Thyroid gland (tissue), 4 donors: Measurements from ENCODE around the gene ZBTB7A. TPM values are rescaled to one million over a fixed set of nuclear protein-coding genes. Genes with fewer than 3 reads are reported as not detected.

Experiments
- DNase-seq, 2 donors: peaks; one replicate each; pipeline ENCODE4 v3.0.0-alpha.2; 2019
- H3K27ac ChIP-seq, 3 donors: fragments of 200-600 bp; sonication (generic); 1 replicate in 2 of 3; 2 replicates in 1 of 3; pipeline ENCODE4 v1.5.1; 2016 to 2019; ENCODE audit warnings: mild to moderate bottlenecking in 1 of 3, moderate library complexity in 1 of 3
- H3K27me3 ChIP-seq: fragments of 200-600 bp; sonication (generic); one replicate; pipeline ENCODE4 v1.5.1; 2019
- H3K36me3 ChIP-seq, 2 donors: fragments of 200-600 bp; sonication (generic); one replicate each; pipeline ENCODE4 v1.5.1; 2016 to 2019
- H3K4me1 ChIP-seq, 2 donors: fragments of 200-600 bp; sonication (generic); one replicate each; pipeline ENCODE4 v1.5.1; 2017 to 2019
- H3K4me3 ChIP-seq, 3 donors: fragments of 200-600 bp; sonication (generic); replicated peaks in 1 of 3; 1 replicate in 2 of 3; 2 replicates in 1 of 3; pipeline ENCODE4 v1.5.1; 2016; ENCODE audit warnings: mild to moderate bottlenecking in 1 of 3
- H3K9me3 ChIP-seq: fragments of 200-600 bp; sonication (generic); one replicate; pipeline ENCODE4 v1.5.1; 2017
- POLR2A ChIP-seq, 2 donors: fragments of 450-650 bp; IDR thresholded peaks; one replicate each; pipeline ENCODE4 v1.6.1; 2017; ENCODE audit warnings: antibody characterized with exemption in 2 of 2, mild to moderate bottlenecking in 2 of 2, moderate library complexity in 1 of 2
- WGBS, 2 donors: methylation state at CpG; one replicate each; pipeline ENCODE4 v1.1.5; 2017; 5-methylcytosine and 5-hydroxymethylcytosine counted together
- intact Hi-C: fragments of 100-400 bp; cut with DNase I; formaldehyde crosslinking; loops from one replicate; pipeline ENCODE4 v1.15.1; 2023
- total RNA-seq, 4 donors: library from RNA; depleted of rRNA; stranded (reverse); fragments of >200 nt; gene quantifications; one replicate each; pipeline ENCODE4 v1.2.3, GENCODE V29; 2016
- TF ChIP-seq, protein P1 (sequence below), 6 experiments: fragments of 200-600 bp in 3 of 6; fragments of 450-650 bp in 3 of 6; sonication (generic) in 3 of 6; IDR thresholded peaks; one replicate each; pipeline ENCODE4 v1.5.1; 2016 to 2019; ENCODE audit warnings: antibody characterized with exemption in 6 of 6, mild to moderate bottlenecking in 2 of 6, inconsistent platforms in 1 of 6, moderate library complexity in 1 of 6

The ZBTB7A gene
- total RNA-seq, 4 donors from 2014 or later: 45.3 to 85.3 (median 54.9) TPM

DNA sequence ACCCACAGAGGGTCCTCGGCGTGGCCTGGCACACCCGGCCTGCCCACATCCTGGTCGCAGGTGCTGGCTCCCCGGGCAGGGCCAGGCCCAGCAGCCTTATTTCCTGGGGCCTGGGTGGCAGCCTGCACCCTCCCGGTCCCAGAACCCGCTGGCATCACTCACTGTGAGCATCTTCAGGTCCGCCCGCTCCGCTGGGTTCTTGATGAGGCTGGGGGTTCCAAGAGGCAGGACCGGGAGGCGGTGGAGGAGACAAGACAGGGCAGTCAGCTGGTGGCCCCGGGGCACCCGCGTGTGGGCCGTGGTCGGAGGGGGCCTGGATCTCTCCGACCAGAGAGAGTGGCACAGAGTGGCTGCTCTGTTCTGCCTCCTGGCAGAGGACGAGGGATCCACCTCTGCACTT lies 27.6 kb upstream of the ZBTB7A start:
- intact Hi-C loops: no loop called here
- 89 to 98% methylated on average over 8 to 18 of the region's 19 CpGs for WGBS, 2 donors
- Histone ChIP-seq H3K27me3 (no peaks in the 10 kb centered on the region), H3K9me3 (no peaks in the 10 kb centered on the region), H3K4me3 (no peak overlapping the region), H3K27ac (no peak overlapping the region), H3K4me1 (no peaks in the 10 kb centered on the region), H3K36me3 (peaks cover 13 to 15% of the 10 kb centered on the region in 2 donors)
- DNase-seq: no peak
- TF ChIP-seq, protein P1, sequence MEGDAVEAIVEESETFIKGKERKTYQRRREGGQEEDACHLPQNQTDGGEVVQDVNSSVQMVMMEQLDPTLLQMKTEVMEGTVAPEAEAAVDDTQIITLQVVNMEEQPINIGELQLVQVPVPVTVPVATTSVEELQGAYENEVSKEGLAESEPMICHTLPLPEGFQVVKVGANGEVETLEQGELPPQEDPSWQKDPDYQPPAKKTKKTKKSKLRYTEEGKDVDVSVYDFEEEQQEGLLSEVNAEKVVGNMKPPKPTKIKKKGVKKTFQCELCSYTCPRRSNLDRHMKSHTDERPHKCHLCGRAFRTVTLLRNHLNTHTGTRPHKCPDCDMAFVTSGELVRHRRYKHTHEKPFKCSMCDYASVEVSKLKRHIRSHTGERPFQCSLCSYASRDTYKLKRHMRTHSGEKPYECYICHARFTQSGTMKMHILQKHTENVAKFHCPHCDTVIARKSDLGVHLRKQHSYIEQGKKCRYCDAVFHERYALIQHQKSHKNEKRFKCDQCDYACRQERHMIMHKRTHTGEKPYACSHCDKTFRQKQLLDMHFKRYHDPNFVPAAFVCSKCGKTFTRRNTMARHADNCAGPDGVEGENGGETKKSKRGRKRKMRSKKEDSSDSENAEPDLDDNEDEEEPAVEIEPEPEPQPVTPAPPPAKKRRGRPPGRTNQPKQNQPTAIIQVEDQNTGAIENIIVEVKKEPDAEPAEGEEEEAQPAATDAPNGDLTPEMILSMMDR (IDR thresholded peaks at IDR 0.05): no peak
- no peak for TF ChIP-seq POLR2A (IDR thresholded peaks at IDR 0.05)

DNA sequence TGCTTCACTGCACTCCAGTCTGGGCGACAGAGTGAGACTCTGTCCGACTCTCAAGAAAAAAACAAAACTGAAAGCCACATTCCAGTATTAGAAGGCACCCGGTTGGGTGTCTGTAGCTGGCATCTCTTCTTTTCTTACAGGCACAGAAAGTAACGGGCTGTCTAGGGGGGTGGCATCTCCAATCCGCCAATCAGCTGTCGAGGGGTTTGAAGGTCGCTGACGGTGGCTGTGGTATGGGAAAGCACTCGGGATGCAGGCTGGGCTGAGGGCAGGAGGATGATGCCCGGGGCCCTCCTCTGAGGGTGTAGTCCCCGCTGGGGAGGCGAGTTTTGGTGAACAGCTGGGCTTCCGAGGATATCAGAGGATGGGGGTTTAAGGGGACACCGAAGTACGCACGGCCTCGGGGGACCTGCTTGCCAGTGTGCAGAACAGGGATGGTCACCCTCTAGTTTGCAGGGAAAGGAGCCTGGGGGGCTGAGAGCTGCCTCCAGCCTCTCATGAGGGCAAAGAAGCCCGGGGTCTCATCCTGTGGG lies 27.0 kb upstream of the ZBTB7A start:
- Histone ChIP-seq H3K4me1 (no peaks in the 10 kb centered on the region), H3K27ac (no peak overlapping the region), H3K27me3 (no peaks in the 10 kb centered on the region), H3K36me3 (peaks cover 7 to 9% of the 10 kb centered on the region in 2 donors), H3K4me3 (no peak overlapping the region), H3K9me3 (no peaks in the 10 kb centered on the region)
- no peak for TF ChIP-seq POLR2A (IDR thresholded peaks at IDR 0.05)
- TF ChIP-seq, protein P1 (IDR thresholded peaks at IDR 0.05): no peak
- intact Hi-C loops: no loop called here
- DNase-seq: no peak
- WGBS, 2 donors: 92 to 93% methylated on average over 17 to 18 of the region's 18 CpGs

DNA sequence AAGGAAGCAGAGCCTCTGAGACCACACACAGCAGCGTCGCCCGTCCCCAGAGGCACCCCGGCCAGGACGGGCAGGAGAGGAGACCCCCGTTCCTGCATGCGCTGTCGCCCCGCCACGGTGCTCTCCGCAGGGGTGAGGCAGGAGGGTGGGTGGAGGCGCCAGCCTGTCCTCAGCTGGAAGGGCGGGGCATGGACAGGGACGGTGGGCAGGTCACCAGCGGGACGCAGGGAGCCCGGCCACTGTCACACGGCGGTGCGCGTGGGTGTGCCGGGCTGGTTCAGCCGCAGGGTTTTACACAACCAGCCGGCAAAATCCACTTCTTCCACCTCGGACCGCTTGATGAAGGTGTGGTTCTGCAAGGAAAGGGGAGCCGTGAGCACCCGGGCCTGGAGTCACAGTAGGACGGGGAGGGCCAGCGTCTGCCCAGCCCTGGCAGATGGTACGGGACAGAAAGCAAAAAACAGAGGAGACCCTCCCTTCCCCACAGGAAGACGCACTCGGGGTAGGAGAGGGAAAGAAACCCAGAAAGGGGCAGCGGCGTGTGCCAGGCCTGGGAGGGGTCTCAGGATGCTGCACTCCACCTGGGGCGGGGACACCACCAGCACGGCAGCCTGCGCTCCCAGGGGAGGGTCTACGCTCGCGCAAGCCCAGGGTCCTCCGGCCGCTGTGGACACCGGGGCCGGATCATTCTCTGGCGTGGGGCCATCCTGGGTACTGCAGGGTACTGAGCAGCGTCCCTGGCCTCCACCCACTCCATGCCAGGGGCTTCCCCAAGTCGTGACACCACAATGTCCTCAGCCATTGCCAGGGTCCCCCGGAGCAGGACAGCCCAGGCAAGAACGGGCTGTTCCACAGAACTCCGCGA lies 23.9 kb upstream of the ZBTB7A start:
- H3K4me3 ChIP-seq: no peak overlapping the region
- H3K9me3 ChIP-seq: no peaks in the 10 kb centered on the region
- 90 to 94% methylated on average over 19 to 39 of the region's 52 CpGs for WGBS, 2 donors
- H3K36me3 ChIP-seq: peaks cover 5% of the 10 kb centered on the region in 2 donors
- H3K27me3 ChIP-seq: no peaks in the 10 kb centered on the region
- no peak for DNase-seq
- TF ChIP-seq POLR2A (IDR thresholded peaks at IDR 0.05): no peak
- TF ChIP-seq, protein P1 (IDR thresholded peaks at IDR 0.05): no peak
- H3K4me1 ChIP-seq: no peaks in the 10 kb centered on the region
- no peak overlapping the region for H3K27ac ChIP-seq
- intact Hi-C loops: no loop called here

DNA sequence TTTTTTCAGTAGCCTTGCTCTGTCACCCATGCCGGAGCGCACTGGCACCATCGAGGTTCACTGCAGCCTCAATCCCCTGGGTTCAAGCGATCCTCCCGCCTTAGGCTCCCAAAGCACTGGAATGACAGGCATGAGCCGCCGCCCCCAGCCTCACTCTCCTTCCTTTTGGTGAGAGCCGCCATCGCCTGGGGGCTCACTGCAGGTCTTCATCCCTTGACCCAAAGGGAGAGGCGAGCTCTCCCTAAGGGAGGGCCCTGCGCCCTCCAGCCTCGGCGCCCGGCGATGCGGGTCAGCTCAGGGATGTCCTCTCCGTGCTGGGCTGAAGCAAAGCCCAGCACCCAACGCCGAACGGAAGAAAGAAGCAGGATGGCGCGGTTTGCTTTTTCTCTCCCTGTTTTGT lies 23.2 kb upstream of the ZBTB7A start:
- Histone ChIP-seq H3K4me3 (no peak overlapping the region), H3K4me1 (no peaks in the 10 kb centered on the region), H3K27me3 (no peaks in the 10 kb centered on the region), H3K27ac (no peak overlapping the region), H3K9me3 (no peaks in the 10 kb centered on the region), H3K36me3 (peaks cover 5% of the 10 kb centered on the region in 2 donors)
- intact Hi-C loops: no loop called here
- WGBS, 2 donors: 93 to 94% methylated on average over 21 to 22 of the region's 22 CpGs
- no peak for TF ChIP-seq POLR2A (IDR thresholded peaks at IDR 0.05)
- TF ChIP-seq, protein P1 (IDR thresholded peaks at IDR 0.05): no peak
- no peak for DNase-seq

DNA sequence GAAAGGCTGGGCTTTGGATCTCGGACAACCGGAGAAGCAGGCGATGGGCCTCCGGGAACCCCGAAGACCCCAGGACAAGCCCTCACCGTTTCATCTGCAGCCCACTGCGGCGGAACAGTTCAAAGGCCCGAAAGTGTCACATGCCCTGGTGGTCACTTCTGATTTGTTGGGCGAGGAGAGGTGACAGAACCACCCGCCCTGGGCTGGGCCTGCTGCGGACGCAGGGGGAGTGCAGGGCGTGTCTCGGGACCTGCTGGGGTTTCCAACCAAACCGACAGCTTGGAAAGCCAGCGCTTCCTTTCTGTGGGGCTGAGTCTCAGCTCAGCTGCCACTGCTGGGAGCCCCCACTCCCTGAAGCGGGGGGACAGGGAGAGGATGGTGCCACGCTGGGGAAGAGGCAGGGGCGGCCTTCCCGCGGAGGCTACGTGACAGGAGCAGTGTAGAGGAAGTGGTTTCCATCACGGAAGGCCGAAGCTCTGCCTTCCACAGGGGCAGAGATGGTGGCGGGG lies 22.8 kb upstream of the ZBTB7A start:
- H3K9me3 ChIP-seq: no peaks in the 10 kb centered on the region
- DNase-seq: no peak
- H3K27ac ChIP-seq: no peak overlapping the region
- 72 to 92% methylated on average over 16 to 26 of the region's 26 CpGs for WGBS, 2 donors
- TF ChIP-seq, protein P1 (IDR thresholded peaks at IDR 0.05): no peak
- no peak for TF ChIP-seq POLR2A (IDR thresholded peaks at IDR 0.05)
- no peaks in the 10 kb centered on the region for H3K27me3 ChIP-seq
- peaks cover 5% of the 10 kb centered on the region in 2 donors for H3K36me3 ChIP-seq
- H3K4me3 ChIP-seq: no peak overlapping the region
- H3K4me1 ChIP-seq: no peaks in the 10 kb centered on the region
- intact Hi-C loops: no loop called here
